ENCODE results near the gene DDX52. TPM values are rescaled to one million over a fixed set of nuclear protein-coding genes. Genes with fewer than 3 reads are reported as not detected.

DDX52 gene
- total and polyA plus RNA-seq, 2 of the 13 experiments (the other 11 are each of a cell fraction or from before 2014, with no cell fraction given), result 8.9 to 36.1 TPM

DNA sequence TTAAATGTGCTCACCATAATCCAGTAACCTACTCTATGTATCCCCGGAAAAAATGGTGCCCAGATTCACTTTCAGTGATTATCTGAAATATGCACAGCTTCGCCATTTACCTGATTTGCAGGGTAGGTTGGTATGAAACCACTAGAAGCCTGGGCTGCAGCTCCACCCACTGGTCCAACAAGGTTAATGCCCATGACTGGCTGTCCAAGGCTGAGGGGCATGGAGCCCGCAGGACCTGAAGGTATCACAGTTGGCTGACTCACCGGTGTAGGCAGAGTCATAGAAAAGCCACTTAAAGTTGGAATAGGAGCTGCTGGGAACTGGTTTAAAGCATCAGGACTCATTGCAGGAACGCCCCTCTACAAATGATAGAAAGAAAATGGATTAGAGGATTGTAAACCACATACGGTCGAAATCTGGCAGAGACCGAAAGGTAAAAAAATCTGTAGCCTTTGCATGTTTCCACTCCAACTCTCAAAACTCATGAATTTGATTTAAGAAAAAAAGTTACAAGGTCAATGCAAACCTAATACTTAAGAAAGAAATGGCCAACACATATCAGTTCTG, 72.6 kb downstream of the DDX52 start (continued):
- TF ChIP-seq CTCF (CRISPR knock-in tag; IDR thresholded peaks at IDR 0.05) (peak; percentile 85), BCL3 (CRISPR knock-in tag; IDR thresholded peaks at IDR 0.05) (no peak), MXI1 (IDR thresholded peaks at IDR 0.05; ENCODE audit: borderline replicate concordance, low read depth, low read length) (no peak), PAWR (CRISPR knock-in tag; IDR thresholded peaks at IDR 0.05; ENCODE audit: borderline replicate concordance) (no peak), ZNF777 (CRISPR knock-in tag; IDR thresholded peaks at IDR 0.05) (no peak), ZNF556 (CRISPR knock-in tag; IDR thresholded peaks at IDR 0.05; ENCODE audit: borderline replicate concordance) (no peak), ZNF598 (CRISPR knock-in tag; IDR thresholded peaks at IDR 0.05; ENCODE audit: borderline replicate concordance) (no peak), STAG1 (CRISPR knock-in tag; IDR thresholded peaks at IDR 0.05) (peak; percentile 77), SATB2 (CRISPR knock-in tag; IDR thresholded peaks at IDR 0.05) (no peak), DMTF1 (CRISPR knock-in tag; IDR thresholded peaks at IDR 0.05) (no peak), ZGPAT (CRISPR knock-in tag; IDR thresholded peaks at IDR 0.05) (no peak), SMYD3 (CRISPR knock-in tag; IDR thresholded peaks at IDR 0.05) (no peak), E2F5 (CRISPR knock-in tag; conservative IDR thresholded peaks at IDR 0.05) (no peak), ZNF138 (CRISPR knock-in tag; IDR thresholded peaks at IDR 0.05; ENCODE audit: low read depth) (no peak)
- TF ChIP-seq, protein P1, sequence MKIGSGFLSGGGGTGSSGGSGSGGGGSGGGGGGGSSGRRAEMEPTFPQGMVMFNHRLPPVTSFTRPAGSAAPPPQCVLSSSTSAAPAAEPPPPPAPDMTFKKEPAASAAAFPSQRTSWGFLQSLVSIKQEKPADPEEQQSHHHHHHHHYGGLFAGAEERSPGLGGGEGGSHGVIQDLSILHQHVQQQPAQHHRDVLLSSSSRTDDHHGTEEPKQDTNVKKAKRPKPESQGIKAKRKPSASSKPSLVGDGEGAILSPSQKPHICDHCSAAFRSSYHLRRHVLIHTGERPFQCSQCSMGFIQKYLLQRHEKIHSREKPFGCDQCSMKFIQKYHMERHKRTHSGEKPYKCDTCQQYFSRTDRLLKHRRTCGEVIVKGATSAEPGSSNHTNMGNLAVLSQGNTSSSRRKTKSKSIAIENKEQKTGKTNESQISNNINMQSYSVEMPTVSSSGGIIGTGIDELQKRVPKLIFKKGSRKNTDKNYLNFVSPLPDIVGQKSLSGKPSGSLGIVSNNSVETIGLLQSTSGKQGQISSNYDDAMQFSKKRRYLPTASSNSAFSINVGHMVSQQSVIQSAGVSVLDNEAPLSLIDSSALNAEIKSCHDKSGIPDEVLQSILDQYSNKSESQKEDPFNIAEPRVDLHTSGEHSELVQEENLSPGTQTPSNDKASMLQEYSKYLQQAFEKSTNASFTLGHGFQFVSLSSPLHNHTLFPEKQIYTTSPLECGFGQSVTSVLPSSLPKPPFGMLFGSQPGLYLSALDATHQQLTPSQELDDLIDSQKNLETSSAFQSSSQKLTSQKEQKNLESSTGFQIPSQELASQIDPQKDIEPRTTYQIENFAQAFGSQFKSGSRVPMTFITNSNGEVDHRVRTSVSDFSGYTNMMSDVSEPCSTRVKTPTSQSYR (CRISPR knock-in tag; IDR thresholded peaks at IDR 0.05; ENCODE audit: borderline replicate concordance), result no peak

All from HepG2 (cell line).